ENCODE data around the gene OR4F6.

OR4F6 gene

DNA sequence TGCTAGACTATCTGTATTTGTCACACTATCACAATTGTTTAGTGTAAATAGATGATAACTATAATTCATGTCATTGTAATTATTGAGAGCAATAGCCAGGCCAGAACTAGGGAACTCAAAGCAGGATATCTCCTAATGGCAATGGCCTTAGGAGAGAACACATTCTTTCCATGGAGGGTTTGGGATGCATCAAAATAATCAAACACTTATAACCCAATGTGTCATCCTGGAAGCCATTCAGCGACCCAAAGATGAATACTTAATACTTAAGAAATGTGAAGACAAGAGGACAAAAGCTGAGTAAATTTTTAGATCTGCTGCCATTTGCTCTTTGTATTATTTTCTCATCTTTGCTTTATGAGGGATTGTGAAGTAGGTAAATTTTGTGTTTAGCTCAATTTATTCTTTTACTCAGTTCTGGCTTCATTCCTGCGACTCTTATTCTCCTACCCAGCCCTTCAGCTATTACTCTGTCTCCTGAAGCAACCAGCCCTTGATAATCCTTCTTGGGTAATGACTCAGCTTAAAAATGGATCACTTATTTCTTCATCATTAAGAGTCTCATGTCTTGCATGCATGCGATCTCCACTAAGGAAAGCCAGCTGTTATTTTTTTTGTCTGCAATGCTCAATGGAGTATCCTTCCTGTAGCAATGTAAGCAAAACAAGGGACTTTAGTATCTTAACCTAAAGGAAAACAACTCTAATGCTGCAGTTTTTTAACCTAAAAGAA lies 10.7 kb downstream of the OR4F6 start:
- TF ChIP-seq, protein P1, sequence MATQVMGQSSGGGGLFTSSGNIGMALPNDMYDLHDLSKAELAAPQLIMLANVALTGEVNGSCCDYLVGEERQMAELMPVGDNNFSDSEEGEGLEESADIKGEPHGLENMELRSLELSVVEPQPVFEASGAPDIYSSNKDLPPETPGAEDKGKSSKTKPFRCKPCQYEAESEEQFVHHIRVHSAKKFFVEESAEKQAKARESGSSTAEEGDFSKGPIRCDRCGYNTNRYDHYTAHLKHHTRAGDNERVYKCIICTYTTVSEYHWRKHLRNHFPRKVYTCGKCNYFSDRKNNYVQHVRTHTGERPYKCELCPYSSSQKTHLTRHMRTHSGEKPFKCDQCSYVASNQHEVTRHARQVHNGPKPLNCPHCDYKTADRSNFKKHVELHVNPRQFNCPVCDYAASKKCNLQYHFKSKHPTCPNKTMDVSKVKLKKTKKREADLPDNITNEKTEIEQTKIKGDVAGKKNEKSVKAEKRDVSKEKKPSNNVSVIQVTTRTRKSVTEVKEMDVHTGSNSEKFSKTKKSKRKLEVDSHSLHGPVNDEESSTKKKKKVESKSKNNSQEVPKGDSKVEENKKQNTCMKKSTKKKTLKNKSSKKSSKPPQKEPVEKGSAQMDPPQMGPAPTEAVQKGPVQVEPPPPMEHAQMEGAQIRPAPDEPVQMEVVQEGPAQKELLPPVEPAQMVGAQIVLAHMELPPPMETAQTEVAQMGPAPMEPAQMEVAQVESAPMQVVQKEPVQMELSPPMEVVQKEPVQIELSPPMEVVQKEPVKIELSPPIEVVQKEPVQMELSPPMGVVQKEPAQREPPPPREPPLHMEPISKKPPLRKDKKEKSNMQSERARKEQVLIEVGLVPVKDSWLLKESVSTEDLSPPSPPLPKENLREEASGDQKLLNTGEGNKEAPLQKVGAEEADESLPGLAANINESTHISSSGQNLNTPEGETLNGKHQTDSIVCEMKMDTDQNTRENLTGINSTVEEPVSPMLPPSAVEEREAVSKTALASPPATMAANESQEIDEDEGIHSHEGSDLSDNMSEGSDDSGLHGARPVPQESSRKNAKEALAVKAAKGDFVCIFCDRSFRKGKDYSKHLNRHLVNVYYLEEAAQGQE (IDR thresholded peaks at IDR 0.05; ENCODE audit: low read depth) = no peak
- TF ChIP-seq TAF1 (IDR thresholded peaks at IDR 0.05; ENCODE audit: low read depth) (no peak), NFIC (IDR thresholded peaks at IDR 0.05) (no peak), YY1 (IDR thresholded peaks at IDR 0.05; ENCODE audit: low read depth) (no peak), RAD21 (IDR thresholded peaks at IDR 0.05; ENCODE audit: low read depth) (no peak), TEAD4 (IDR thresholded peaks at IDR 0.05) (no peak), FOXM1 (IDR thresholded peaks at IDR 0.05; ENCODE audit: borderline replicate concordance, low read depth) (no peak), TCF12 (IDR thresholded peaks at IDR 0.05; ENCODE audit: low read depth) (no peak), CEBPB (IDR thresholded peaks at IDR 0.05) (no peak), EP300 (IDR thresholded peaks at IDR 0.05; ENCODE audit: borderline replicate concordance) (no peak), CREB1 (IDR thresholded peaks at IDR 0.05; ENCODE audit: low read depth) (no peak), ZBTB7A (IDR thresholded peaks at IDR 0.05; ENCODE audit: low read depth) (no peak), EGR1 (IDR thresholded peaks at IDR 0.05) (no peak)
- TF ChIP-seq, protein P2, sequence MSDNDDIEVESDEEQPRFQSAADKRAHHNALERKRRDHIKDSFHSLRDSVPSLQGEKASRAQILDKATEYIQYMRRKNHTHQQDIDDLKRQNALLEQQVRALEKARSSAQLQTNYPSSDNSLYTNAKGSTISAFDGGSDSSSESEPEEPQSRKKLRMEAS (IDR thresholded peaks at IDR 0.05) = no peak
- TF ChIP-seq, protein P3, sequence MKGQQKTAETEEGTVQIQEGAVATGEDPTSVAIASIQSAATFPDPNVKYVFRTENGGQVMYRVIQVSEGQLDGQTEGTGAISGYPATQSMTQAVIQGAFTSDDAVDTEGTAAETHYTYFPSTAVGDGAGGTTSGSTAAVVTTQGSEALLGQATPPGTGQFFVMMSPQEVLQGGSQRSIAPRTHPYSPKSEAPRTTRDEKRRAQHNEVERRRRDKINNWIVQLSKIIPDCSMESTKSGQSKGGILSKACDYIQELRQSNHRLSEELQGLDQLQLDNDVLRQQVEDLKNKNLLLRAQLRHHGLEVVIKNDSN (IDR thresholded peaks at IDR 0.05) = no peak

DNA sequence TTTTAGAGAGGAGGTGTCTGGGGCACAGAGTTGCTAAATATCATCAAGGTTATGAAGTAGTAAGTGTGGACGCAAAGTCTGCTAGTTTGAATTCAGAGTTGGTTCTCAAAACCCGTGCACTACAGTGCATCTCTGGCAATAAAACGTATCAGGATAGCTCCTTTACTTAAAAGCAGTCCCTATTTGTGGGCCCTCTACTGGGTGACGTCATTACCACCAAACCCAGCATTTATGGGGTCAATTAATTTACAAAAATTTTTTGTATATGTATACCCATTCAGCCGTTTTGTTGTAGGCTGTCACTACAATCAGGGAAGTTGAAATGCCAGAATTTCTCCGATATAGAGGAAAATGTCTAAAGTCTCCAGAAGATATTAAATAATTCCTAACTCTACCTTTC lies 17.5 kb downstream of the OR4F6 start:
- TF ChIP-seq, protein P2 (IDR thresholded peaks at IDR 0.05) = no peak
- TF ChIP-seq NFIC (IDR thresholded peaks at IDR 0.05) (no peak), FOXM1 (IDR thresholded peaks at IDR 0.05; ENCODE audit: borderline replicate concordance, low read depth) (no peak), TEAD4 (IDR thresholded peaks at IDR 0.05) (no peak), ZBTB7A (IDR thresholded peaks at IDR 0.05; ENCODE audit: low read depth) (no peak)
- TF ChIP-seq, protein P3 (IDR thresholded peaks at IDR 0.05) = no peak

DNA sequence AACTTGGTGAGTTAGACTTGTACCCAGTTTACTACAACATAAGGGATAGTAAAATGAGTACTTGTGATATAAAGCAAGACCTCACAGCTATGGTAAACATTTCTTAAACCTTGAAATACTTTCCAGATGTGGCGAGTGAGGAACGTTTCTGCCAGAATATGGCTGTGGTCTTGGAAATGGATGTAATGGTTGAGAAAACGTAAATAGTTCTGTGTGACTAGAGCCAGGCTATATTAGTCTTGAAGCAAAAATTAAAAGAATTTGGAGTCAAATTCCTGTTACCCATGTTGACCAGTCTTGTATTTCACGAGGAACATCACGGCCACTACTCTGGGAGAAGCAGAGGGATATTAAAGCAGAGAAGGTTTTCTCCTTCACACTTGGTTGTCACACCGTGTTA lies 23.9 kb downstream of the OR4F6 start:
- TF ChIP-seq CREB1 (IDR thresholded peaks at IDR 0.05; ENCODE audit: low read depth) (no peak), FOXM1 (IDR thresholded peaks at IDR 0.05; ENCODE audit: borderline replicate concordance, low read depth) (no peak), ZBTB7A (IDR thresholded peaks at IDR 0.05; ENCODE audit: low read depth) (no peak), RAD21 (IDR thresholded peaks at IDR 0.05; ENCODE audit: low read depth) (no peak), TAF1 (IDR thresholded peaks at IDR 0.05; ENCODE audit: low read depth) (no peak), TEAD4 (IDR thresholded peaks at IDR 0.05) (no peak), TCF12 (IDR thresholded peaks at IDR 0.05; ENCODE audit: low read depth) (no peak), NFIC (IDR thresholded peaks at IDR 0.05) (no peak), CEBPB (IDR thresholded peaks at IDR 0.05) (no peak), YY1 (IDR thresholded peaks at IDR 0.05; ENCODE audit: low read depth) (no peak)
- TF ChIP-seq, protein P1 (IDR thresholded peaks at IDR 0.05; ENCODE audit: low read depth) = no peak
- TF ChIP-seq, protein P3 (IDR thresholded peaks at IDR 0.05) = no peak
- TF ChIP-seq, protein P2 (IDR thresholded peaks at IDR 0.05) = no peak

DNA sequence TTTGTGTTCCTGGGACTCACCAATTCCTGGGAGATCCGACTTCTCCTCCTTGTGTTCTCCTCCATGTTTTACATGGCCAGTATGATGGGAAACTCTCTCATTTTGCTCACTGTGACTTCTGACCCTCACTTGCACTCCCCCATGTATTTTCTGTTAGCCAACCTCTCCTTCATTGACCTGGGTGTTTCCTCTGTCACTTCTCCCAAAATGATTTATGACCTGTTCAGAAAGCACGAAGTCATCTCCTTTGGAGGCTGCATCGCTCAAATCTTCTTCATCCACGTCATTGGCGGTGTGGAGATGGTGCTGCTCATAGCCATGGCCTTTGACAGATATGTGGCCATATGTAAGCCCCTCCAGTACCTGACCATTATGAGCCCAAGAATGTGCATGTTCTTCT lies 25.5 kb downstream of the OR4F6 start:
- TF ChIP-seq CEBPB (IDR thresholded peaks at IDR 0.05) (no peak), EP300 (IDR thresholded peaks at IDR 0.05; ENCODE audit: borderline replicate concordance) (no peak), TEAD4 (IDR thresholded peaks at IDR 0.05) (no peak), ZBTB7A (IDR thresholded peaks at IDR 0.05; ENCODE audit: low read depth) (no peak), RAD21 (IDR thresholded peaks at IDR 0.05; ENCODE audit: low read depth) (no peak)
- TF ChIP-seq, protein P2 (IDR thresholded peaks at IDR 0.05) = no peak

DNA sequence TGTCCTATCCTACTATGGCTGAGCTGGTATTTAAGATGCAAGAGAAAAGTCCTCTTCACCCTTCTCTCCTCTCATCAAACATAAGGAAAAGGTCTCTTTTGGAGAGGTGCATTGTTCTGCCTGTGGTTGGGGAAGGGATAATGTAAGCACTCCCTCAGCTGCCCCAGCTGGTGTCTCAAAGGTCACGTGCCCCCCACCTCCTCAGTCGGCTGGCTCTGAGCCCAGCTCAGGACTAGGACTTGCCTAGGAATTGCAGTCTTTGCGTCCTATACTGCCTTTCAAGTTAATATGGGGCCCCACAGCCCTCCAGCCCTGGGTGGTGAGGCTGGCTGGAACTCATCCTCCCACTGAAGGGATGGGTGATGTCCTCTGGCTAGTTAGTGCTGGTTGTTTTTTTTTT lies 38.3 kb downstream of the OR4F6 start:
- no peak for TF ChIP-seq TAF1 (IDR thresholded peaks at IDR 0.05; ENCODE audit: low read depth)
- TF ChIP-seq, protein P3 (IDR thresholded peaks at IDR 0.05) = peak; percentile 21; the same call in 1 of the 2 replicates
- TF ChIP-seq CREB1 (IDR thresholded peaks at IDR 0.05; ENCODE audit: low read depth) = no peak
- no peak for TF ChIP-seq TEAD4 (IDR thresholded peaks at IDR 0.05)

Measured in Ishikawa (cell line).